Measurements from ENCODE around the gene TEKTIP1. TPM values are rescaled to one million over a fixed set of nuclear protein-coding genes. Genes with fewer than 3 reads are reported as not detected.

TEKTIP1 gene
- total RNA-seq, 1 donor from 2014 or later = not detected

GRCh38 chr19:3536429-3537100 is 2.4 kb upstream of the TEKTIP1 start:
- DNase-seq = peak; percentile 45
- Histone ChIP-seq H3K36me3 (peaks cover 54% of the 10 kb centered on the region), H3K9me3 (replicated peaks) (no peaks in the 10 kb centered on the region), H3K4me3 (no peak overlapping the region), H3K4me1 (peaks cover 8% of the 10 kb centered on the region), H3K27me3 (ENCODE audit: low read depth) (no peaks in the 10 kb centered on the region), H3K27ac (replicated peaks) (peak overlapping the region; percentile 46)
- TF ChIP-seq, protein P1, sequence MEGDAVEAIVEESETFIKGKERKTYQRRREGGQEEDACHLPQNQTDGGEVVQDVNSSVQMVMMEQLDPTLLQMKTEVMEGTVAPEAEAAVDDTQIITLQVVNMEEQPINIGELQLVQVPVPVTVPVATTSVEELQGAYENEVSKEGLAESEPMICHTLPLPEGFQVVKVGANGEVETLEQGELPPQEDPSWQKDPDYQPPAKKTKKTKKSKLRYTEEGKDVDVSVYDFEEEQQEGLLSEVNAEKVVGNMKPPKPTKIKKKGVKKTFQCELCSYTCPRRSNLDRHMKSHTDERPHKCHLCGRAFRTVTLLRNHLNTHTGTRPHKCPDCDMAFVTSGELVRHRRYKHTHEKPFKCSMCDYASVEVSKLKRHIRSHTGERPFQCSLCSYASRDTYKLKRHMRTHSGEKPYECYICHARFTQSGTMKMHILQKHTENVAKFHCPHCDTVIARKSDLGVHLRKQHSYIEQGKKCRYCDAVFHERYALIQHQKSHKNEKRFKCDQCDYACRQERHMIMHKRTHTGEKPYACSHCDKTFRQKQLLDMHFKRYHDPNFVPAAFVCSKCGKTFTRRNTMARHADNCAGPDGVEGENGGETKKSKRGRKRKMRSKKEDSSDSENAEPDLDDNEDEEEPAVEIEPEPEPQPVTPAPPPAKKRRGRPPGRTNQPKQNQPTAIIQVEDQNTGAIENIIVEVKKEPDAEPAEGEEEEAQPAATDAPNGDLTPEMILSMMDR (IDR thresholded peaks at IDR 0.05; ENCODE audit: borderline replicate concordance) = no peak
- intact Hi-C loops (cut with micrococcal nuclease) = no loop called here

DNA sequence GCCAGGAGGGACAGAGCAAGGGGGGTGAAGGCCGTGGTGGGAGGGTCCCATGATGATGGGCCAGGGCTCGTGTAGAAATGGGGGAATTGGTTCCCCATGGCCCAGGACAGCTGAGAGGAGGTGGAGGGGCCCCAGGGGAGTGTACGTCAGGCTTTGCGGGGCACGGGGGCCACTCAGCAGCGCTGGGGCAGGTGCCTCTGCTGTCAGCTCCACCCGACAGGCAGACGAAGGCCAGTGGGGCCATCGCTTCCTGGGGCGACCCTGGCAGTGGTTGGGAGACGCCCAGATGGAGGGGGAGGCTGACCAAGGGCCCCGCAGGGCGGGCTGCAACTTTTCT is 1.9 kb upstream of the TEKTIP1 start:
- intact Hi-C loops (cut with micrococcal nuclease) = no loop called here
- Histone ChIP-seq H3K27ac (replicated peaks) (peak overlapping the region; percentile 46), H3K36me3 (peaks cover 49% of the 10 kb centered on the region), H3K27me3 (ENCODE audit: low read depth) (no peaks in the 10 kb centered on the region), H3K4me3 (no peak overlapping the region), H3K9me3 (replicated peaks) (no peaks in the 10 kb centered on the region), H3K4me1 (peaks cover 8% of the 10 kb centered on the region)
- DNase-seq = no peak
- TF ChIP-seq, protein P1 (IDR thresholded peaks at IDR 0.05; ENCODE audit: borderline replicate concordance) = no peak

- intact Hi-C loops (cut with micrococcal nuclease) = no loop called here
- Histone ChIP-seq H3K36me3 (peaks cover 43% of the 10 kb centered on the region), H3K4me3 (no peak overlapping the region), H3K27me3 (ENCODE audit: low read depth) (no peaks in the 10 kb centered on the region), H3K4me1 (peaks cover 8% of the 10 kb centered on the region), H3K27ac (replicated peaks) (peak overlapping the region; percentile 46), H3K9me3 (replicated peaks) (no peaks in the 10 kb centered on the region)
- no peak for DNase-seq
- TF ChIP-seq, protein P1 (IDR thresholded peaks at IDR 0.05; ENCODE audit: borderline replicate concordance) = no peak
Measured at GRCh38 chr19:3537438-3538240, 1.3 kb upstream of the TEKTIP1 start.

DNA sequence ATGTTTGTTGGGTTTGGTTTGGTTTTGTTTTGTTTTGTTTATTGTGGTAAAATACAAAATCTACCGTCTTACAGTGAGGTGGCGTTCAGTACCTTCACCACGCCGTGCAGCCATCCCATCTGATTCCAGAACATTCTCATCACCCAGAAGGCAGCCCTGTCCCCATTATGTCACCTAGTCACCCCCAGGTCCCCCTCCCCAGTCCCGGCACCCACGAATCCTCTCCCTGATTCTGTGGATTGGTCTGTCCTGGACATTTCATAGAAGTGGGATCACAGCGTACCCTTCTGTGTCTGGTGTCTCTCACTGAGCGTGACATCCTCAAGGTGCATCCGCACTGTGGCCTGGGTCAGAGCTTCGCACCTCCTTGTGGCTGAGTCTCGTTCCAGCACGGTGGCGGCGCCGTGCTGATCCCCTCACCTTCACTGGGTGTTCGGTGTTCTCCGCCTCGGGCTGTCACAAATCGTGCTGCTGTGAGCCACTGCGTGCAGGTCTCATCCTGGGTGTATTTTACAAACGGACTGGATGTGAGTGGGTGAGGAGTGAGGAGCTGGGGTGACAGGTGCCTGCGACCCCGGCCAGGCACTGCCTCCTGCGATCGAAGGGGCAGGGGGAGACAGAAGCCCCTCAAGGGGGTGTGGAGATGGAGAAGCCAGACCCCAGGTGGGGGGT is 580 bp upstream of the TEKTIP1 start:
- Histone ChIP-seq H3K36me3 (peaks cover 35% of the 10 kb centered on the region), H3K9me3 (replicated peaks) (no peaks in the 10 kb centered on the region), H3K27me3 (ENCODE audit: low read depth) (no peaks in the 10 kb centered on the region), H3K4me1 (peaks cover 12% of the 10 kb centered on the region), H3K27ac (replicated peaks) (no peak overlapping the region), H3K4me3 (no peak overlapping the region)
- DNase-seq = no peak
- intact Hi-C loops (cut with micrococcal nuclease) = no loop called here
- TF ChIP-seq, protein P1 (IDR thresholded peaks at IDR 0.05; ENCODE audit: borderline replicate concordance) = no peak

- Histone ChIP-seq H3K9me3 (replicated peaks) (no peaks in the 10 kb centered on the region), H3K36me3 (peaks cover 26% of the 10 kb centered on the region), H3K27me3 (ENCODE audit: low read depth) (no peaks in the 10 kb centered on the region), H3K27ac (replicated peaks) (no peak overlapping the region), H3K4me3 (no peak overlapping the region), H3K4me1 (peaks cover 18% of the 10 kb centered on the region)
- TF ChIP-seq, protein P1 (IDR thresholded peaks at IDR 0.05; ENCODE audit: borderline replicate concordance) = no peak
- intact Hi-C loops (cut with micrococcal nuclease) = no loop called here
- no peak for DNase-seq
Measured at GRCh38 chr19:3539756-3540118, 763 bp downstream of the TEKTIP1 start.
